Endometrium (tissue), 2 donors: Measurements from ENCODE around the gene WNT6.
"Not testable (repeated sequence)": the region's sequence is repeated elsewhere in the genome, so short reads cannot be mapped to it uniquely, and the experiment has no call there.

Experiments used
- FAIRE-seq: peaks from 2 replicates; lab custom pipeline; 2012; peaks lifted over from hg19 to GRCh38; lab: Jason Lieb, UNC
- donor health status: control.
- donor health status: control.

Gene WNT6

DNA sequence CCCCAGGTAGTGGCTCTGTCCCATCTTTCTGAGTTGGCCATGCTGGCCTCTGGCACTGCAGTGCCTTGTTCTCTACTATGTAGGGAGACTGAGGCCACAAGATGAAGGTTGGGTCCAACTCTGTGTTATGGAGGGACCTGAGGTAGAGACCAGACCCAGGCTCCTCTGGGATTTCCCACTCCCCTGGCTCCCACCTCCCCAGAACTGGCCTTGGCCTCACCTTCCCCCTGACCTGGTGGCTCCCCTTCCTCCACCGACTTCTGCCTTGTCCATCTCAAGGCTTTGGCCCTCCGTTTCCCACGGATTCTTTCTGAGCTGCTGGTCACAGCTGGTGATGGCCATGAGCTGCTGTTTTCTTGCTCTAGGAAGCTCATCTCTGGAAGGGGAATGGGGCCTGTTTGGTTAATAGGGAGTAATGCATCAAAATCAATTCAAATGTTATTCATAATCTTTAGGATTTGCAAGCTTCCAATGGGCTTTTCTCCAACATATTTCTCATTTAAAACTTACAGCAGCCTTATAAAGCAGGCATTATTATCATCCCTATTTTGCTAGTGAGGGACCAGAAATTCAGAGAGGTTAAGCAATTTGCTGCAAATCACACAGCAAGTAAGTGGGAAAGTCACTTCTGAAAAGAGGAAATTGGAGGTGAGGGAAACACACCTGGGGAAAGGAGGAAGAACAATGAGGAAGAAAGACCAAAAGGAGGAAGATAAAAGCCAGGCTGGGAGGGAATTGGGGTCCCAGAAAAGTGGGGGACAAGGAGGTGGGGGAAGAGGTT lies 28.9 kb upstream of the WNT6 start:
- FAIRE-seq = no peak

DNA sequence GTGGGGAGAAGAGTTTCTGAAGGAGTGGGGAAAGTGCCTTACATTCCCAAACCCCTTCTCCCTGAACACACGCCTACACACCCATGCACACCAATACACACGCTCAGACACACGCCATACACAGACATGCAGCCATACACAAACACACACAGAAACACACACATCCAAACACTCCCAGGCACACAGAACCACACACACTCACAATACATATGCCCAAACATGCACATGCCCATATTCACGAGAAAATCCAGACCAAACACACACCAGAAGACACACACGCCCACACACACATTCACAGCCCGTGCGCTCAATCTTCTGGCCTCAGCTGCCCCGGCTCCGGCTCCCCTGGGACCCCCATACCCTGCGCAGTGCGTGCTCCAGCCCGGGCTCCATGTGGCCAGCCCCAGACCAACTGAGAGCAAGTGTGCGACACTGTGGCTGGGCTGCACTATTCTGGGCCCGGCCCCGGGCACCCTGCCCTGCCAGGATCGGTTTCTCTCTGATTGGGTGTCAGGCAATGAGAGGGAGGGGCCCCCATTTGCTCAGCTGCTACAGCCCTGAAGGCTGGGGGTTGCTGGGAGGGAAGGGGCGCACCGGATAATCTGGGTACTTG lies 28.1 kb upstream of the WNT6 start, which contains the start of gene PRKAG3:
PRKAG3 (minus strand) TSS at position 426 of the 613 bp plus-strand sequence.
- FAIRE-seq = no peak

DNA sequence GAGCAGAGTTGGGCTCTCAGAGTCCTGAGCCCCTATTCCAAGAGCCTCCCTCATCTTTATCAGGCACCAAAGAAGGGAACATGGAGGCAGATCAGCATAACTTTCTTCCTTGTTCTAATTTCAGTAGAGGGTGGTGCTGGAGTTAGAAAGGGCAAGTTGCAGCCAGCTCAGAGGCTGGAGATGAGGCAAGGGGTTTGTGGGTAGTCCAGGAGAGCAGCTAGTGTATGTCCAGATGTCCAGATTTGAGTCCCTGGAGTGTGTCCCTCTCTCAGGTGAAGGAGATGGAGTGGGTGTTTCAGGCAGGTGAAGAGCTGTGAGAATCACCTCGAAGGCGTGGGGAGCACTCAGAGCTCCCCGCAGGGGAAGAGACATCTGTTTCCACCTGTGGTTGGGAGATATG lies 27.5 kb upstream of the WNT6 start:
- no peak for FAIRE-seq

DNA sequence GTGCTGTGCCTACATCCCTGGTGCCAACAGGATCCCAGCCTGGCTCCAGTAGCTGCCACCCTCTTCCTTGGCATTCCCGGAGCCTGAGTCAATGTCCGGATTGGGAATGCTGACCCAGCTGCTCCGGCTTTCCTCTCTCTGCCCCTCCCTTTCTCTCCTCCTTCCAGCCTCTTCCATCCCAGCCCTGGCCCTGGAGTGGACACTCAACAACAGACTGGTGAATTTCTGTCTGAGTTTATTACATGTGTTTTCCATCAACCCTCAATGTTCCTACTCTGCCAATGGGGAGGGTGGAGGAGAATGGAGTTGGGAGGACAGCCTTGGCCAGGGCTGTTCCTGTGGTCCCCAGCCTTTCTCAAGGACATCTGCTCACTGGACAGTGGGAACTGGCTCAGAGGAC lies 27.1 kb upstream of the WNT6 start:
- FAIRE-seq = no peak

DNA sequence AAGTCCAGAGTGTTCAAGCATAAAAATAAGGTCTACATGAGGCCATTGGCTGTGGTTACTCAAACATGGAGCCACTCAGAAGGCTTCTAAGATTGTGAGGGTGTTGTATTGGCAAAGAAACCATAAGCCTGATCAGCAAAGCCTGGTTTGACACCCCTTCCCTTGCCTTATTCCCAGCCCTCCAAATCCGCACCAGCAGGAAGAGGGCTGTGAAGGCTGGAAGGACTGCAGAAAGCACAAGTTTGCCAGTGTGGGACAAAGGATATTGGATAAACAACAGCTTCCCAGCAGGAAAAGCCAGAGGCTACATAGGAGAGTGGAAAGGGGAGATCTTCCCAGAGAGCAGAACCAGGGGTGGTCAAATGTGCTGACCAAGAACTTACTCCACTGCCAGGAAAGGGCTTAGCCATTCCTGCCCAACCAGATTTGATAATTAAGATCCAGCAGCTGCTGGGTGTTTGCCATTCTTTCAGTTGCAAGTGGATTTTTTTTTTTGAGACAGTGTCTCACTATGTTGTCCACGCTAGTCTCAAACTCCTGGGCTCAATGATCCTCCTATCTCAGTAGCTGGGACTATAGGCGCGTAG lies 26.5 kb upstream of the WNT6 start:
- no peak for FAIRE-seq

DNA sequence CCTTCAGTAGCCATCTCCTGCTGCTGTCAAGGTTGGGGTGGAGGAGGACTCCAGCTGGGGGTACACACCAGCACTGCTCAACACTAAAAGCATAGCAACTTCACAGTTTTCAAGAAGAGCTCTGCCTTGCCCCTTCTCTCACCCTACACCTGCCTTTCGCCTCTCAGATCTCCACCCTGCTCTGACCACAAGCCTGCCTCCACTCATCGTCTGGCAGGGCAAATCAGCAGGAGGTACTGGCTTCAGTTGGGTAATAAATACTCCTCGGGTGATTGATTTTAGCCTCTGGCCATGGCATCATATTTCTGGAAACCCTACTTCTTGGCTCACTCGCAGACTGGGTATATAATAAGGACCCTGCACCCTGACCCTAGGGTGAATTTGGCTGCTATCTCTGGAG lies 24.9 kb upstream of the WNT6 start:
- FAIRE-seq = no peak

DNA sequence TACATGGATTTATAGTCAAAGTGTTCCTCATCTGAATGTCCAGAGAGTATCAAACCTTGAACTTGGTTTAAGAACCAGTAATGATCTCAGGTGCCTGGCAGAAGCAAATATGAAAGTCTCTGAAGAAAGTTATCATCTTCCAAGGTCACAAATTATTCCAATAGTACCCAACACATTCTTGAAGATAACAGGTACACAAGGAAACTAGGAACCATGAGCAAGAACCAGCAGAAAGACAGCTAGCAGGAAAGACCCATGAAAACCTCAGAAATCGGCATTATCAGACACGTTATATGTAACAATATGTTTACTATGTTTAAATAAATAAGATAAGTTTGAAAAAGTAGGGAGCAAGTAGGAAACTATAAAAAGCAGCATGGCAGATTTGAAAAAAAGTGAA lies 22.1 kb upstream of the WNT6 start:
- no peak for FAIRE-seq

DNA sequence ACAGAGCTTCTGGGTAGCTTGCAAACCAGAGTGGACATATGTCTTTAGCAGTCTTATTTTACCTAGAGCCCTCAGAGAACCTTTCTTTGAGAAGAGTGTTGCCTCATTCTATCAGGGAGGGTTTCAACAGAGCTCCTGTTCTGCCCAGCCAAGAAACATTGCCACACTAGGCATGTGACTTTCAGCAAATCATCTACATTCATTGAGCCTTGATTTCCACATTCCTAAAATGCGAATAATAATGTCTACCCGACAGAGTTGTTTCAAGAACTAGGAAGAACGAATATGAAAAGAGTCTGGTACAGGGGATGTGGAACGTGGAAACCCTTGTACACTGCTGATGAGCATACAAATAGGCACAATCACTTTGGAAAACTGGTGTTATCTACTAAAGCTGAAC lies 20.2 kb upstream of the WNT6 start:
- FAIRE-seq = no peak

DNA sequence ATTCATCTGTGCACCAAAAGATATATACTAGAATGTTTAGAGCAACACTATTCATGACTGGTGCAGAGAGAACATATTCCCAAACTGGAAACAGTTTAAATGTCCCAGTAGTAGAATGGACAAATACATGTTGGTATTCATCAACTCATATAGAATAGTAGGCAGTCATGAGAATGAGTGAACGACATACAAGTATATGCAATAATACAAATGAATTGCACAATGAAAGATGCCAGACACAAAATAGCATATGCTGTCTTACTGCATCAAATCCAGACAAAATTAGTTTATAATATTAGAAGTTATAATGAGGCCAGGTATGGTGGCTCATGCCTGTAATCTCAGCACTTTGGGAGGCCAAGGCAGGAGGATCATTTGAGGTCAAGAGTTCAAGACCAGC lies 19.7 kb upstream of the WNT6 start:
- no peak for FAIRE-seq

DNA sequence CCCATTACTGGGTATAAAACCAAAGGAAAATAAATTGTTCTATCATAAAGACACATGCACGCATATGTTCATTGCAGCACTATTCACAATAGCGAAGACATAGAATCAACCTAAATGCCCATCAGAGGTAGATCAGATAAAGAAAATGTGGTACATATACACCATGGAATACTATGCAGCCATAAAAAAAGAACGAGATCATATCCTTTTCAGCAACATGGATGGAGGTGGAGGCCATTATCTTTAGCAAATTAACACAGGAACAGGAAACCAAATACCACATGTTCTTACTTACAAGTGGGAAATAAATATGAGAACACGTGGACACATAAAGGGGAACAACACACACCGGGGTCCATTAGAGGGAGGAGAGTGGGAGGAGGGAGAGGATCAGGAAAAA lies 15.3 kb upstream of the WNT6 start:
- FAIRE-seq = not testable (repeated sequence)

DNA sequence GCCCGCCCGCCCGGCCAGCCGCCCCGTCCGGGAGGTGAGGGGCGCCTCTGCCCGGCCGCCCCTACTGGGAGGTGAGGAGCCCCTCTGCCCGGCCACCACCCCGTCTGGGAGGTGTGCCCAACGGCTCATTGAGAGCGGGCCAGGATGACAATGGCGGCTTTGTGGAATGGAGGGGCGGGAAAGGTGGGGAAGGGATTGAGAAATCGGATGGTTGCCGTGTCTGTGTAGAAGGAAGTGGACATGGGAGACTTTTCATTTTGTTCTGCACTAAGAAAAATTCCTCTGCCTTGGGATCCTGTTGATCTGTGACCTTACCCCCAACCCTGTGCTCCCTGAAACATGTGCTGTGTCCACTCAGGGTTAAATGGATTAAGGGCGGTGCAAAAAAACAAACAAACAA lies 12.6 kb upstream of the WNT6 start:
- not testable (repeated sequence) for FAIRE-seq

DNA sequence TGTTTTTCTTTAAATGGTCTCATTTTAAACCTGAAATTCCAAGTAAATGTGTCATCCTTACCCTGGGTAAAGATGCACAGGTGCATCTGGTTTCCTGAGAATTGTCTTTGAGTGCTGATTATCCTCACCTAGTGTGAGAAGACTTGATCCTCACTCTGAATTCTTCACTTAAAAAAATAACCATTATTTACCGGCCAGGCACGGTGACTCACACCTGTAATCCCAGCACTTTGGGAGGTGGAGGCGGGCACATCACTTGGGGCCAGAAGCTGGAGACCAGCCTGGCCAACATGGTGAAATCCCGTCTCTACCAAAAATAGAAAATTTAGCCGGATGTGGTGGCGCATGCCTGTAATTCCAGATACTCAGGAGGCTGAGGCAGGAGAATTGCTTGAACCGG lies 9.9 kb upstream of the WNT6 start:
- FAIRE-seq = no peak

DNA sequence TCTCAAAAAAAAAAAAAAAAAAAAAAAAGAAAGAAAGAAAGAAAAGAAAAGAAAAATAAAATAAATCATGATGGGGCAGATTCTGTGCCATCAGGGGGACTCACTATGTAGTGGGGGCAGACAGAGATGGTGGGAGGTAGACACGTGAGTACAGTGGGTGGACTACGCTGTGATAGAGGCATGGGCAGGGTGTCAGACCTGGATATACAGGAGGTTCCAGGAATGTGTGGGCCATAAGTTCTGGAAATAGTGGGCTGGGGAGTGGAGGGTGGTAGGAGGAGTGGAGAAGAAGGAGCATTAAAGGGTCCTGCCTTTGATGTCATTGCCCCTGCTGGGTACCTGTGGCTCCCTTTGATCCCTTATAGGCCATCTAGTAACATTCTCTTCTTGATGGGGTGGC lies 8.8 kb upstream of the WNT6 start:
- FAIRE-seq = no peak

DNA sequence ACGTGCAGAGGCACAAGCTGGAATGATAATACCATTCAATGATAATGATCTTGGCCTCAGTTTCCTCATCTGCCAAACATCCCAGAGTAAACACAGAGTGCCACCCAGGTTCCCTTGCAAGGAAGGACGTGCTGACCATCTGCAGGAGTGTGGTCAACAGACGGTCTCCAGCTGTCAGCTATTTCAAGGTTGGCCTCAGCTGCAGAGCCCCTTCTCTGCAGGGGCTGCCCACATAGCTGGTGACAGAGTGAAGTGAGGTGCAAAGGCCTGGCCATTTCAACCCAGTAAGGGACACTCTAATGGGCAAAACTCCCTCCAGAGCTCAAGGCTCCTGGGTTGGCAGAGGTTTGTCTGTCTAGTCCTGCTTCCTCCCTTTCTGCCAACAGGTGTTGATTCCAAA lies 8.3 kb upstream of the WNT6 start:
- FAIRE-seq = no peak

DNA sequence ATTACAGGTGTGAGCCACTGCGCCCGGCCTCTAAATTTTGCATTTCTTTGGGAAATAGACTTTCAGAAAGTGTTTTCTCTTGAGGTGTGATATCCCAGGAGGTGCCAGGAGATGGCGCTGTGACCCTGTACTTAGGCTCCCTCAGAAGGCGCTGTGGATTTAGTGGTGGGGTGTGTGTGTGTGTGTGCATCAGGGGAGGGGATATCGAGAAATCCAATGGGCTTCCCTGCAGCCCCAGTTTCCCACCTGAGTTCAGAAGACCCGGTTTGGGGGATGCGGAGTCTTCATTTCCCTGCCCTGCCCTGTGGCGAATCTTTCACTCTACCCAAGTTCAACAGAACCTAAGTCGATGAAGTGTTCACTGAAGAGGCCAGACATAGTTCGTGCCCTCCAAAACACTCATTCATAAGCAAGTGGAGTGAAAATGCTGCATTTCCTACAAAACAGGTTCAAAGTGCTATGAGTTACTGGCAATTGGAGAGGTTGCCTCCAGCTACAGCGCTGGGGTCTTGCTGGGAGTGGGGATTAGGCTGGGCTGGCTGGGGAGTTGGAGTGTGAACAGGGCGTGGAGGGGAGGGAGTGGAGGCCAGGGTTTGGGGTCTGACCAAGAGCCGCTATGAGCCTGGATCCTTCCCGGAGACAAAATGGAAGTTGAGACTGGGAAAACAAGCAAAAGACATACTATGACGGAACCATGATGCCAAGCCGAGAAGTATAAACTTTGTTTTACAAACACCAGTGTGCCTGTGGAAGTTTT lies 6.5 kb upstream of the WNT6 start:
- no peak for FAIRE-seq

DNA sequence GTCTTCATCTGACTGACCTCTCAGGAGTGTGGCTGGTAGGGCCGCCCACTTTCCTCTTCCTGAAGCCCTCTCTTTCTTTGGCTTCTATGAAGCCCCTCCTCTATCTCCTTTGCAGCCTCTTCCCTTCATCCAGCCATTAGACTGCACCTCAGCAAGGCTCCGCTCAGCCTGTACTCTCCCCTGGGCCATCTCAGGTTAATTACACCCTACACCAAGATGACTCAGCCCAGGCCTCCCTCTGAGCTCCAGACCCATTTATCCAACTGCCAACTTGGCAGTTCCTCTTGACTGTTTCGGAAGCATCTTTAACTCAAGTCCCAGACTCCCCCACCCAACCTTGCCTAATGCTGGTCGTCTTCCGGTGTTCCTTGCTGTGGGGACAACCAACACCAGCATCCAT lies 5.8 kb upstream of the WNT6 start:
- no peak for FAIRE-seq

DNA sequence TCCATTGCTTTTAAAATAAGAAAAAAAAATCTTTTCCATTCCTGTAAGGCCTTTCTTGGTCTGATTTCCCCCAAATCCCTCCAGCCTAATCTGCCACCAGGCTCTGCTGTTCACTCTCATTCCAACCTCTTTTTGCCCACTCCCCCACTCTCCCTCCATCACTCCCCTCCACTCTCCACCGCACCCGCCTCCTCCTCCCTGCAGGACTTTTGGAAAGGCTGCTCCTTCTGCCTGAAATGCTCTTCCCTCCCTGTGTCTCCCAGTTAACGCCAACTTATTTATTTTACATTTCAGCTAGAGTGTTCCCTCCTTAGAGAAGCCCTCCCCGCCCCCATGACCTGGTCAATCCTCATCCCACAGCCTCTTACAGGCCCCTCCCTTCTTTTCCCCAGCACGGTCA lies 4.7 kb upstream of the WNT6 start:
- no peak for FAIRE-seq

DNA sequence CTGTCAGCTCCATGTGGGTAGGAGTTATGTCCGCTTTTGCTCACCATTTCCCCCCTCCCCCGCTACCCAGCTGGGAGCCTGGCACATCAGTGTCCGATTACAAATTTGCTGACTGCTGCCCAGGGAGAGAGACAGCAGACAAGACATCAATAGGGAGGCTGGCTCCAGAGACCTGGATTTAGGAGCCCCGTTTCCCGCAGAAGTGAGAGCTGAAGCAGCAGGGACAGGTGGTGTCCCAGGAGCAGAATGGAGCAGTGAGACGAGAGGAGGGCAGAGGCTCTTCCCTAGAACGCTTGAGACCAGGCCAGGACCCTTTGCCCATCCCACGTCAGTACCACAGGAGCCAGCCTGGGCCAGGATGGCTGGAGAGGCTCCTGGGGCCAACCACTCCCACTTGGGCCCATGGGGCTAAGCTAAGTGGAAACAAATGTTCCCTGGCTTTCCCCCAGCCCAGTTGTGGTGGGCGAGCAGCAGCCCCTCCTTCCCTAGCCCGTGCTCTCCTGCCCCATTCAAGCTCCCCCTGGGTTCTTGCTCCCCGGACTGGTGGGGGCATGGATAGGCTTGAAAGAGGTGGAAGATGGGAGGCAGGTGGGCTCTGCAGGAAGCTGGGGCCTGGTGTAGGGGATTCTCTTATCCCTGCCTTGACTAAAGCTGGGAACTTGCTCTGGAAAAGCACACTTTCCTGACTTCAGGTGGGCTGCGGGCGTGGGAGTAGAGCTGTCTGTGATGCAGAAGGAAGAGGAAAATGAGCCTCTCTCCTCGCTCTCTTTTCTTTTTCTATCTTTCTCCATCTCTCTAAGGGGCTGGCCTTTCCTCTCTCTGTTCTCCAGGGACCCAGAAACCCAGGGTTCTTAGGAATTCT lies 4.1 kb upstream of the WNT6 start:
- no peak for FAIRE-seq

DNA sequence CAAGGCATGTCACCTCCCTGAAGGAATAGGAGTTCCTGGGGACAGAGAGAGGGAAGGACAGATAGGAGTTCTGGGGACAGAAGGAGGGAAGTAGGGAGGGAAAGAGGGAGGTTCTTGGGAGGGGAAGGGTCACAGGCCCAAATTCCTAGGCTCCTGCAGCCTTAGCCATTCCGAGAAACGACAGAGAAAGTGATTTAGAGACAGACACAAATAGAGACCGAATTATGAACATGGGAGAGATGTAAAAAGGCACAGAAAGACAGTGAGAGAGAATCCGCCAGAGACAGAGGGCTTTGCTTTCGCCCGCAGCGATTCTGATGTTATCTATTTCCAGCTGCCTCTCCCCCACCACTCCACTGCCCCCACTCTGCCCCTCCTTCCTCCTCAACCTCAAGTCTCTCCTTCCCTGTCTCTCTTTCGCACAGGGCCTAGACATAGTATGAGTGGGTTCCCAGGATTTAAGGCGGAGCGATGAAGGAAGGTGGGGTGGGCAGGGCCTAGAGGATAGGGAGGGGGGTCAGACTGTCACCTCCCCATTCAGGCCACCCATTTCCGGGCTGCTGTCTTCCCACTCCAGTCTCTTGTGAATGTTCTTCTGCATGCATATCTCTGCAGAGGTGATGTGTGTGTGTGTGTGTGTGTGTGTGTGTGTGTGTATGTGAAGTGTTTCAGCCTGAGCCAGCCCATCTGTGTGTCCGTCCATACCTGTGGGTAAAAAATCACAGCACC lies 3.3 kb upstream of the WNT6 start:
- FAIRE-seq = no peak

DNA sequence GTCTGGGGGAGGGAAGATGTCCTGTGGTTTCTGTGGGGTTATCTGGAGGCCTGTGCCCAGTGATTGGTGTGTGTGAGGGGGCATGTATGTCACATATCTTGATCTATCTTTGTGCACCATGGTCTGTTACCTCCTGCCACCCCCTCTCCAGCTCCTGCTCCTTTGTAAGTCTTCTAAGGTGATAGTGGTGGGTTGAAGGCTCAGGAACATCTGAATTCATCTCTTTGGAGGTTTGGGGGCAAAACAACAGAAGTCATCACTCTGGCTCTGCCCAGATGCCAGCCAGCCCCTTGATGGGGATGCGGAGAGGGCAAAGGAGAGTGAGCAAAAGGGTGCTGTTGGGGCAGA lies 2.7 kb upstream of the WNT6 start:
- no peak for FAIRE-seq

DNA sequence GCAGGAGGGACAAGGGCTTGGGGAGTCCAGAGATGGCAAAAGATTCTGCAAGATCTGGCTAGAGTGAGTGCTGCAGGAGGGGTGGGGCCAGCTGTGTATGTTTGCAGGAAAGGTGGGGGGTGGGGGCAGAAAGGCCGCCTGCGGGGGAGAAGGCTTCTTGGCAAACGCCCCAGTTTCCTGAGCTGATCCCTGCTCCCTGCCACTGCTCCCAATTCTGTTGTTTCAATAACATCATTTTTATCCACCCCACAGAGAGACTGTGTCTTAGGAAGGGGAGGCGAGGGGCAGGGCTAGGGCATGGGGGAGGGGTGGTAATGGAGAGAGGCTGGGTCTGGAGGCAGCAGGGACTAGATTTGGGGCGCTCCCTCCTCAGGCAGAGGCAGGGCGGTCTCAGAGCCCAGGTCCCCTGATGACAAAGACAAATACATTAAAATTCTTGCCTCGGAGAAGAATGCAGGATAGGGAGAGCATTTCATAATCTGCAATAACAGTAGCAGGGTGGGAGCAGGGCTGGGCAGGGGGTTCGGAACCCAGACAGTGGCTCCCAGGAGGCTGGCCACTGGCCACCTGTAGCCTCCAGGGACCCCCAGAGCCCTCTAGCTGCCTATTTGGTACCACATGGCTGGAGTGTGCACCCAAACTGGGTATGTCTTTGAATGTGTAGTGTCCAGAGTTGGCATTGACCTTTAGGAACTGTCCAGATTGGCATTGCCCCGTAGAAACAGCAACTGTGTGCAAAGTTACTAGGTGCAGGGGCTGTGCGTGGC lies 2.1 kb upstream of the WNT6 start:
- FAIRE-seq = no peak
